ENCODE data around the gene COL6A1. TPM values are rescaled to one million over a fixed set of nuclear protein-coding genes. Genes with fewer than 3 reads are reported as not detected.
A peak's percentile ranks its signal among the peaks of the same experiment; 100 is the strongest.

The COL6A1 gene
- total RNA-seq, 1 experiment from 2014 or later: 193 TPM

DNA sequence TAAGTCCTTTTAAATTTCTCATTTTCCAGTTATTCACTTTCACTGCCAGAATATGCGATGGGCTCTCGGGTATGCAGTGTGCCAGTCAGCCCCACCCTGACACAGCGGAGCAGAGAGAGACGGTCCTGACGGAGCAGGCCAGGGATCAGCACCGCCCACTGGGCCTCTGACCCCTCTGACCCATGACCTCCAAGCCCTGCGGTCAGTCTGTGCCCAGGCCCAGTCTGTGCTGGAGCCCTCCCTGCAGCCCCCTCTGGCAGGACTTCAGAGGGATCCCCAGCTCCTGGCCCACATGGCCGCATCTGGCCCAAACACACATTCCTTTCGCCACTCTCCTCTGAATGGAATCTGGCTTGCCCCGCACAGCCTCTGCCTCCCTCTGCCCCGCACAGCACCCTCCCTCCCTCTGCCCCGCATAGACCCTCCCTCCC lies 72.9 kb downstream of the COL6A1 start:
- no peak overlapping the region for H4K8ac ChIP-seq (replicated peaks; ENCODE audit: insufficient read length, low read depth, low read length)
- no peak overlapping the region for H3K4me2 ChIP-seq (ENCODE audit: insufficient read depth, insufficient read length, low read length)
- Mint-ChIP-seq H3K27me3 (ENCODE audit: low read depth) (peaks cover 7% of the 10 kb centered on the region), H3K27ac (peak overlapping the region in 1 of 3 experiments; percentile 91; a peak in 1 of 7 replicates), H3K4me3 (no peak overlapping the region; a peak in 1 of 5 replicates), H3K36me3 (ENCODE audit: insufficient read depth in 1 of 3, low read depth in 3 of 3) (peaks cover 0 to 9% (median 8%) of the 10 kb centered on the region in 3 experiments; a peak in 6 of 7 replicates), H3K9me3 (peaks cover 12 to 16% of the 10 kb centered on the region in 2 experiments), H3K4me1 (peaks cover 4 to 6% of the 10 kb centered on the region in 2 experiments)
- no peaks in the 10 kb centered on the region for H3K27me3 ChIP-seq (ENCODE audit: insufficient read depth, low read length)
- no peak overlapping the region for H3K9ac ChIP-seq (ENCODE audit: extremely low read depth, insufficient read length, low read length)
- no peak overlapping the region for H4K5ac ChIP-seq (ENCODE audit: insufficient read length, low read depth, low read length)
- H3K4me1 ChIP-seq (ENCODE audit: insufficient read depth, low read length): no peaks in the 10 kb centered on the region; the same call in 1 of the 2 replicates
- H3K79me2 ChIP-seq (ENCODE audit: insufficient read depth, low read length): no peaks in the 10 kb centered on the region
- TF ChIP-seq, protein P1, sequence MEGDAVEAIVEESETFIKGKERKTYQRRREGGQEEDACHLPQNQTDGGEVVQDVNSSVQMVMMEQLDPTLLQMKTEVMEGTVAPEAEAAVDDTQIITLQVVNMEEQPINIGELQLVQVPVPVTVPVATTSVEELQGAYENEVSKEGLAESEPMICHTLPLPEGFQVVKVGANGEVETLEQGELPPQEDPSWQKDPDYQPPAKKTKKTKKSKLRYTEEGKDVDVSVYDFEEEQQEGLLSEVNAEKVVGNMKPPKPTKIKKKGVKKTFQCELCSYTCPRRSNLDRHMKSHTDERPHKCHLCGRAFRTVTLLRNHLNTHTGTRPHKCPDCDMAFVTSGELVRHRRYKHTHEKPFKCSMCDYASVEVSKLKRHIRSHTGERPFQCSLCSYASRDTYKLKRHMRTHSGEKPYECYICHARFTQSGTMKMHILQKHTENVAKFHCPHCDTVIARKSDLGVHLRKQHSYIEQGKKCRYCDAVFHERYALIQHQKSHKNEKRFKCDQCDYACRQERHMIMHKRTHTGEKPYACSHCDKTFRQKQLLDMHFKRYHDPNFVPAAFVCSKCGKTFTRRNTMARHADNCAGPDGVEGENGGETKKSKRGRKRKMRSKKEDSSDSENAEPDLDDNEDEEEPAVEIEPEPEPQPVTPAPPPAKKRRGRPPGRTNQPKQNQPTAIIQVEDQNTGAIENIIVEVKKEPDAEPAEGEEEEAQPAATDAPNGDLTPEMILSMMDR (conservative IDR thresholded peaks at IDR 0.05): no peak
- no peak overlapping the region for H3K56ac ChIP-seq (ENCODE audit: insufficient read length, low read depth, low read length)
- no peak overlapping the region for H3K4ac ChIP-seq (ENCODE audit: low read depth, low read length)
- no peak overlapping the region for H2BK120ac ChIP-seq (ENCODE audit: low read depth, low read length, poor library complexity, severe bottlenecking)
- H3K18ac ChIP-seq (ENCODE audit: insufficient read length, low read depth, low read length): peak overlapping the region; percentile 11
- no peak overlapping the region for H3T11ph ChIP-seq (ENCODE audit: low read length)
- DNase-seq: peak; percentile 47
- H2AK5ac ChIP-seq (ENCODE audit: insufficient read length, low read length): no peak overlapping the region
- no peak overlapping the region for H2BK5ac ChIP-seq (ENCODE audit: insufficient read length, low read length)
- H4K91ac ChIP-seq (ENCODE audit: insufficient read length, low read depth, low read length): no peak overlapping the region
- H3K23me2 ChIP-seq (ENCODE audit: insufficient read length, low read depth, low read length, poor library complexity, severe bottlenecking): no peaks in the 10 kb centered on the region
- no peaks in the 10 kb centered on the region for H3K79me1 ChIP-seq (ENCODE audit: insufficient read depth, low read depth, low read length, poor library complexity, severe bottlenecking)
- H3K23ac ChIP-seq (ENCODE audit: insufficient read length, low read depth, low read length): no peak overlapping the region
- no peak overlapping the region for H3K14ac ChIP-seq (ENCODE audit: insufficient read depth, low read length)
- H2BK20ac ChIP-seq (ENCODE audit: low read depth, low read length, poor library complexity, severe bottlenecking): no peak overlapping the region
- H2AFZ ChIP-seq (ENCODE audit: low read length): no peak overlapping the region
- no peaks in the 10 kb centered on the region for H3K9me3 ChIP-seq (ENCODE audit: control insufficient read depth, low read depth, low read length)
- H3K27ac ChIP-seq (ENCODE audit: insufficient read length, low read depth, low read length): no peak overlapping the region
- no peak overlapping the region for H2BK15ac ChIP-seq (ENCODE audit: low read depth, low read length)
- no CpG with 5 or more reads among the region's 12 CpGs for WGBS (ENCODE audit: extremely low coverage, insufficient read length, low lambda C conversion rate)
- no peak overlapping the region for H2BK12ac ChIP-seq (ENCODE audit: insufficient read length, low read depth, low read length)
- H4K20me1 ChIP-seq (ENCODE audit: control insufficient read depth, insufficient read depth, insufficient read length): peaks cover 2% of the 10 kb centered on the region

Other genes starting within 250 kb of the COL6A1 start
- 124 and 129 TPM in 2 replicates for gene COL6A2, start 116.3 kb downstream of the COL6A1 start, total RNA-seq (2021)
- gene FTCD, start 173.8 kb downstream of the COL6A1 start, total RNA-seq (2021): 6.7 and 6.8 TPM in 2 replicates
- gene SPATC1L, start 202.7 kb downstream of the COL6A1 start, total RNA-seq (2021): 32.8 and 36.0 TPM in 2 replicates
- gene LSS, start 247.0 kb downstream of the COL6A1 start, total RNA-seq (2021): 68.7 and 69.2 TPM in 2 replicates